Inflammatory macrophage treated with lipopolysaccharide for 4 hours (primary cell): ENCODE measurements around the gene ZC3H12A.

Experiments used
- DNase-seq: peaks from one replicate; pipeline ENCODE4 v3.0.0-alpha.2; 2020

ZC3H12A gene

GRCh38 chr1:37479255-37480124, 5.1 kb downstream of the ZC3H12A start:
- DNase-seq = peak; percentile 99

- no peak for DNase-seq
These were observed 5.7 kb downstream of the ZC3H12A start for GRCh38 chr1:37480125-37480466.

- DNase-seq = no peak
These were observed 6.4 kb downstream of the ZC3H12A start for GRCh38 chr1:37480581-37481288.

GRCh38 chr1:37481289-37482003, 7.1 kb downstream of the ZC3H12A start:
- peak; percentile 80 for DNase-seq

GRCh38 chr1:37482004-37482785, 7.8 kb downstream of the ZC3H12A start:
- no peak for DNase-seq

- no peak for DNase-seq
These were observed 8.7 kb downstream of the ZC3H12A start for GRCh38 chr1:37482796-37483744.

- DNase-seq = no peak
These were observed 9.4 kb downstream of the ZC3H12A start for GRCh38 chr1:37483785-37484184.

- DNase-seq = no peak
These were observed 10.1 kb downstream of the ZC3H12A start for GRCh38 chr1:37484325-37485051.

- DNase-seq = peak; percentile 48
These were observed 11.7 kb downstream of the ZC3H12A start for GRCh38 chr1:37485902-37486679.

- DNase-seq = peak; percentile 88
These were observed 12.6 kb downstream of the ZC3H12A start for GRCh38 chr1:37486680-37487618.

GRCh38 chr1:37487619-37487984, 13.2 kb downstream of the ZC3H12A start:
- DNase-seq = no peak

GRCh38 chr1:37493336-37494098, 19.1 kb downstream of the ZC3H12A start:
- DNase-seq = no peak

- DNase-seq = no peak
These were observed 21.5 kb downstream of the ZC3H12A start for GRCh38 chr1:37495875-37496274.

- DNase-seq = no peak
These were observed 23.5 kb downstream of the ZC3H12A start for GRCh38 chr1:37497832-37498231.

GRCh38 chr1:37498872-37499617, 24.7 kb downstream of the ZC3H12A start:
- no peak for DNase-seq

GRCh38 chr1:37501661-37502060, 27.3 kb downstream of the ZC3H12A start:
- DNase-seq = no peak

GRCh38 chr1:37502104-37502503, 27.7 kb downstream of the ZC3H12A start:
- no peak for DNase-seq
